K562 (cell line): ENCODE data around the gene EFCAB12. TPM values are rescaled to one million over a fixed set of nuclear protein-coding genes. Genes with fewer than 3 reads are reported as not detected.
A peak's percentile ranks its signal among the peaks of the same experiment; 100 is the strongest.

Experiments
- ARID1B ChIP-seq: fragments of 450-650 bp; IDR thresholded peaks from 2 replicates; pipeline ENCODE4 v1.6.1; 2016; ENCODE audit warnings: antibody characterized with exemption, mild to moderate bottlenecking, inconsistent platforms
- CBFA2T3 ChIP-seq: fragments of 450-650 bp; IDR thresholded peaks from 2 replicates; pipeline ENCODE4 v1.6.1; 2017
- EP300 ChIP-seq: IDR thresholded peaks from 2 replicates; pipeline ENCODE4 v1.6.1; 2012; ENCODE audit warnings: low read length, improper control_type of control experiment
- GABPA ChIP-seq: fragments of 200-800 bp; sonication (Bioruptor generic); conservative IDR thresholded peaks from 2 replicates; pipeline ENCODE4 v1.6.1; 2016; ENCODE audit warnings: low read depth, missing genetic modification characterization, missing compliant biosample characterization
- HDAC2 ChIP-seq: fragments of 450-650 bp; IDR thresholded peaks from 2 replicates; pipeline ENCODE4 v1.6.1; 2016; ENCODE audit warnings: mild to moderate bottlenecking
- NBN ChIP-seq: fragments of 450-650 bp; IDR thresholded peaks from 2 replicates; pipeline ENCODE4 v1.6.1; 2016; ENCODE audit warnings: low read depth, mild to moderate bottlenecking
- NFE2 ChIP-seq: IDR thresholded peaks from 2 replicates; pipeline ENCODE4 v1.6.1; 2014; ENCODE audit warnings: antibody characterized with exemption, low read depth
- PURB ChIP-seq: sonication (generic); formaldehyde crosslinking; IDR thresholded peaks from 2 replicates; pipeline ENCODE4 v1.9.0; 2021; ENCODE audit warnings: low read depth, mild to moderate bottlenecking, missing genetic modification reagents
- RUNX1 ChIP-seq: sonication (generic); IDR thresholded peaks from 2 replicates; pipeline ENCODE4 v1.6.1; 2016; ENCODE audit warnings: antibody characterized with exemption, low read depth
- TAL1 ChIP-seq: fragments of 450-650 bp; IDR thresholded peaks from 2 replicates; pipeline ENCODE4 v1.6.1; 2016; ENCODE audit warnings: mild to moderate bottlenecking
- TCF3 ChIP-seq: sonication (generic); formaldehyde crosslinking; IDR thresholded peaks from 2 replicates; pipeline ENCODE4 v1.4.0; 2020; ENCODE audit warnings: mild to moderate bottlenecking, missing genetic modification reagents
- TOE1 ChIP-seq, 2 experiments: fragments of 450-650 bp in 1 of 2; sonication (generic) in 1 of 2; formaldehyde crosslinking in 1 of 2; IDR thresholded peaks; 2 replicates each; pipeline versions ENCODE4 v1.7.1 to v1.8.0; 2016 to 2022; ENCODE audit warnings: borderline replicate concordance in 2 of 2, mild to moderate bottlenecking in 2 of 2, antibody characterized with exemption in 1 of 2, inconsistent platforms in 1 of 2, low read depth in 1 of 2, missing genetic modification reagents in 1 of 2, moderate library complexity in 1 of 2
- ZBTB5 ChIP-seq: fragments of 450-650 bp; IDR thresholded peaks from 2 replicates; pipeline ENCODE4 v1.6.1; 2017; ENCODE audit warnings: antibody characterized with exemption
- ZNF175 ChIP-seq: fragments of 200-800 bp; sonication (Bioruptor generic); IDR thresholded peaks from 2 replicates; pipeline ENCODE4 v1.6.1; 2016; ENCODE audit warnings: low read depth, mild to moderate bottlenecking, missing genetic modification characterization, missing compliant biosample characterization
- ZNF695 ChIP-seq: fragments of 450-650 bp; formaldehyde crosslinking; IDR thresholded peaks from 2 replicates; pipeline ENCODE4 v1.4.0; 2020; ENCODE audit warnings: mild to moderate bottlenecking, moderate library complexity
- polyA plus RNA-seq, 8 experiments: library from polyadenylated mRNA; depleted of rRNA in 4 of 8; stranded (reverse) in 5 of 8; unstranded in 3 of 8; fragments of >200 nt; fragmentation: Nextera tagmentation in 2 of 8; fragmentation: Illumina TruSeq in 1 of 8; extraction: Ambion mirVana in 2 of 8; extraction: Trizol in 1 of 8; gene quantifications; 2 replicates each; pipeline versions ENCODE4 v1.2.1 to v1.2.3, GENCODE V29; 2011 to 2014; ENCODE audit warnings: inconsistent platforms in 1 of 8, missing spikeins in 1 of 8
- total RNA-seq, 7 experiments: library from RNA; depleted of rRNA in 6 of 7; stranded (reverse); fragments of >200 nt in 6 of 7; fragmentation: Illumina TruSeq in 2 of 7; extraction: Trizol in 2 of 7; gene quantifications; 2 replicates each; pipeline versions ENCODE4 v1.2.1 to v1.2.3, GENCODE V29; 2011 to 2021; ENCODE audit warnings: low replicate concordance in 1 of 7

The EFCAB12 gene
- total and polyA plus RNA-seq, 9 of the 15 experiments (the other 6 are each of a cell fraction or from before 2014, with no cell fraction given) = 0.08 to 0.95 (median 0.56) TPM; not detected in 1

- peak; percentile 46; the same call in 1 of the 2 replicates for TF ChIP-seq NFE2
- TF ChIP-seq TAL1 = 0 out of 2 replicates have a peak, but pooled peaks have one; percentile 14
- TF ChIP-seq PURB = no peak
- peak; percentile 54 for TF ChIP-seq CBFA2T3
- TF ChIP-seq NBN = peak; percentile 27; the same call in 1 of the 2 replicates
- TF ChIP-seq ZNF695 = no peak
- TF ChIP-seq TCF3 (CRISPR knock-in tag) = peak; percentile 32; the same call in 1 of the 2 replicates
- TF ChIP-seq RUNX1 = no peak
- peak; percentile 50; the same call in 1 of the 2 replicates for TF ChIP-seq ARID1B
- peak; percentile 42; the same call in 1 of the 2 replicates for TF ChIP-seq EP300
- peak; percentile 47; the same call in 1 of the 2 replicates for TF ChIP-seq GABPA
- 0 out of 2 replicates have a peak, but pooled peaks have one; percentile 30 for TF ChIP-seq HDAC2
- TF ChIP-seq TOE1 (IDR thresholded peaks at IDR 0.05; ENCODE audit: borderline replicate concordance) = no peak
- TF ChIP-seq TOE1 (CRISPR knock-in tag; IDR thresholded peaks at IDR 0.05; ENCODE audit: borderline replicate concordance, low read depth) = no peak
- TF ChIP-seq ZBTB5 = no peak
- TF ChIP-seq ZNF175 (CRISPR knock-in tag) = peak; percentile 21; the same call in 1 of the 2 replicates
- TF ChIP-seq, all 486 proteins: peak for 18
Observed at GRCh38 chr3:129449279-129450115, 21.1 kb upstream of the EFCAB12 start (continued).
